A549 (cell line): ENCODE measurements around the gene RNF112. TPM values are rescaled to one million over a fixed set of nuclear protein-coding genes. Genes with fewer than 3 reads are reported as not detected.

Source experiments
- ATAC-seq, 2 experiments: fragments of 200-7000 bp in 1 of 2; fragments of >200 bp in 1 of 2; cut with Nextera tagmentation in 1 of 2; cut with Tn5 transposase in 1 of 2; 3 replicates each; pipeline versions ENCODE4 v1.8.0 to v1.9.1; 2018 to 2020; ENCODE audit warnings: mild to moderate bottlenecking in 1 of 2, moderate library complexity in 1 of 2
- CTCF ChIA-PET: fragments of 300-600 bp; sonication (Branson Sonifier 250); formaldehyde crosslinking; extraction: SDS; loops from one replicate; lab custom pipeline; 2021; ENCODE audit warnings: antibody characterized with exemption, inconsistent platforms; lab: Yijun Ruan, JAX
- POLR2A ChIA-PET: fragments of 350-600 bp; formaldehyde crosslinking; extraction: SDS; loops from one replicate; lab custom pipeline; 2021; ENCODE audit warnings: antibody characterized with exemption, inconsistent platforms; lab: Yijun Ruan, JAX
- DNase-seq, 2 experiments: peaks; one replicate each; pipeline versions ENCODE4 v3.0.0 to v3.0.0-alpha.2; 2011 to 2016; ENCODE audit warnings: low read depth in 1 of 2, low spot score in 1 of 2
- FAIRE-seq: peaks from 2 replicates; lab custom pipeline; 2011; peaks lifted over from hg19 to GRCh38; lab: Jason Lieb, UNC
- H3K27ac ChIP-seq, 2 experiments: fragments of >200 bp; sonication (Bioruptor Twin); formaldehyde crosslinking; 3 replicates each; pipeline ENCODE4 v1.5.1; 2016 to 2017
- H3K4me1 ChIP-seq: fragments of >200 bp; sonication (Bioruptor Twin); formaldehyde crosslinking; 3 replicates; pipeline ENCODE4 v1.6.1; 2016
- H3K4me2 ChIP-seq: fragments of >200 bp; sonication (Bioruptor Twin); formaldehyde crosslinking; 3 replicates; pipeline ENCODE4 v1.6.1; 2016
- H3K4me3 ChIP-seq: fragments of >200 bp; sonication (Bioruptor Twin); formaldehyde crosslinking; 3 replicates; pipeline ENCODE4 v1.5.1; 2016
- H3K9me3 ChIP-seq: fragments of >200 bp; sonication (Bioruptor Twin); formaldehyde crosslinking; 3 replicates; pipeline ENCODE4 v1.6.1; 2016
- BHLHE40 ChIP-seq: IDR thresholded peaks from 2 replicates; pipeline ENCODE4 v1.6.1; 2012; ENCODE audit warnings: low read depth, low read length, inconsistent platforms
- CBX2 ChIP-seq: fragments of 200-600 bp; sonication (generic); IDR thresholded peaks from 2 replicates; pipeline ENCODE4 v1.6.1; 2016; ENCODE audit warnings: low read depth, mild to moderate bottlenecking, borderline replicate concordance
- CBX8 ChIP-seq: fragments of 200-600 bp; sonication (generic); IDR thresholded peaks from 2 replicates; pipeline ENCODE4 v1.6.1; 2016
- CEBPB ChIP-seq, 2 experiments: fragments of >200 bp in 1 of 2; sonication (Bioruptor Twin) in 1 of 2; formaldehyde crosslinking in 1 of 2; IDR thresholded peaks; 2 replicates each; pipeline ENCODE4 v1.6.1; 2012 to 2016
- CHD2 ChIP-seq: fragments of 150-350 bp; IDR thresholded peaks from 2 replicates; pipeline ENCODE4 v1.6.1; 2014; ENCODE audit warnings: low read length; ENCODE audit not compliant: partially characterized antibody
- CHD4 ChIP-seq: fragments of 200-600 bp; sonication (generic); IDR thresholded peaks from 2 replicates; pipeline ENCODE4 v1.6.1; 2016; ENCODE audit warnings: antibody characterized with exemption, mild to moderate bottlenecking, borderline replicate concordance
- EHF ChIP-seq: fragments of 250-450 bp; sonication (Bioruptor Pico); IDR thresholded peaks from 2 replicates; pipeline ENCODE4 v1.5.0; 2020; ENCODE audit warnings: mild to moderate bottlenecking
- EHMT2 ChIP-seq: fragments of 200-600 bp; sonication (generic); IDR thresholded peaks from 2 replicates; pipeline ENCODE4 v1.6.1; 2016; ENCODE audit warnings: antibody characterized with exemption, low read depth, mild to moderate bottlenecking, moderate library complexity
- ELK1 ChIP-seq: fragments of 150-350 bp; IDR thresholded peaks from 2 replicates; pipeline ENCODE4 v1.6.1; 2014; ENCODE audit warnings: low read depth, mild to moderate bottlenecking, low read length
- ESRRA ChIP-seq: fragments of 150-350 bp; IDR thresholded peaks from 2 replicates; pipeline ENCODE4 v1.6.1; 2014; ENCODE audit warnings: mild to moderate bottlenecking, low read length, borderline replicate concordance
- FOSB ChIP-seq: fragments of 250-450 bp; sonication (Bioruptor Pico); IDR thresholded peaks from 2 replicates; pipeline ENCODE4 v1.5.0; 2020; ENCODE audit warnings: mild to moderate bottlenecking, moderate library complexity
- HDAC2 ChIP-seq: fragments of 200-600 bp; sonication (generic); IDR thresholded peaks from 2 replicates; pipeline ENCODE4 v1.6.1; 2016
- HES2 ChIP-seq: fragments of >200 bp; sonication (Bioruptor Twin); formaldehyde crosslinking; IDR thresholded peaks from 2 replicates; pipeline ENCODE4 v1.6.1; 2016
- HOXA7 ChIP-seq: fragments of 250-450 bp; sonication (Bioruptor Pico); IDR thresholded peaks from 2 replicates; pipeline ENCODE4 v1.5.0; 2020; ENCODE audit warnings: mild to moderate bottlenecking, moderate library complexity
- HOXB13 ChIP-seq: fragments of 250-450 bp; sonication (Bioruptor Pico); IDR thresholded peaks from 2 replicates; pipeline ENCODE4 v1.5.0; 2020; ENCODE audit warnings: low read depth, mild to moderate bottlenecking, moderate library complexity
- HOXB5 ChIP-seq: fragments of 250-450 bp; sonication (Bioruptor Pico); IDR thresholded peaks from 2 replicates; pipeline ENCODE4 v1.5.0; 2020; ENCODE audit warnings: mild to moderate bottlenecking, moderate library complexity
- JUN ChIP-seq, 2 experiments: fragments of >200 bp; sonication (Bioruptor Twin); formaldehyde crosslinking; IDR thresholded peaks; 2 replicates in 1 of 2; 3 replicates in 1 of 2; pipeline ENCODE4 v1.6.1; 2016 to 2017
- JUNB ChIP-seq: fragments of >200 bp; sonication (Bioruptor Twin); formaldehyde crosslinking; IDR thresholded peaks from 2 replicates; pipeline ENCODE4 v1.6.1; 2016
- KDM1A ChIP-seq: fragments of 200-600 bp; sonication (generic); IDR thresholded peaks from 2 replicates; pipeline ENCODE4 v1.6.1; 2016; ENCODE audit warnings: low read depth, mild to moderate bottlenecking
- MAFK ChIP-seq: fragments of 450-650 bp; IDR thresholded peaks from 2 replicates; pipeline ENCODE4 v1.6.1; 2014; ENCODE audit not compliant: partially characterized antibody
- MAZ ChIP-seq: fragments of 150-350 bp; IDR thresholded peaks from 2 replicates; pipeline ENCODE4 v1.6.1; 2014; ENCODE audit warnings: antibody characterized with exemption, low read depth, low read length, borderline replicate concordance
- MYC ChIP-seq: IDR thresholded peaks from 2 replicates; pipeline ENCODE4 v1.6.1; 2012; ENCODE audit warnings: mild to moderate bottlenecking, inconsistent platforms, low read length, improper control_type of control experiment, borderline replicate concordance
- NFE2L2 ChIP-seq: fragments of 150-350 bp; conservative IDR thresholded peaks from 2 replicates; pipeline ENCODE4 v1.6.1; 2014; ENCODE audit warnings: low read length
- NPAS2 ChIP-seq: fragments of 250-450 bp; sonication (Bioruptor Pico); IDR thresholded peaks from 2 replicates; pipeline ENCODE4 v1.8.0; 2022; ENCODE audit warnings: mild to moderate bottlenecking, moderate library complexity, borderline replicate concordance
- POLR2AphosphoS2 ChIP-seq: conservative IDR thresholded peaks from 2 replicates; pipeline ENCODE4 v1.6.1; 2012; ENCODE audit warnings: low read length, improper control_type of control experiment, inconsistent platforms
- RAD21 ChIP-seq, 2 experiments: fragments of >200 bp in 1 of 2; sonication (Bioruptor Twin) in 1 of 2; formaldehyde crosslinking in 1 of 2; IDR thresholded peaks in 1 of 2; conservative IDR thresholded peaks in 1 of 2; 2 replicates in 1 of 2; 3 replicates in 1 of 2; pipeline ENCODE4 v1.6.1; 2012 to 2018; ENCODE audit warnings: inconsistent platforms in 1 of 2
- RCOR1 ChIP-seq: fragments of 150-350 bp; IDR thresholded peaks from 2 replicates; pipeline ENCODE4 v1.6.1; 2014; ENCODE audit warnings: antibody characterized with exemption, low read length, low read depth
- RFX5 ChIP-seq: fragments of 450-650 bp; IDR thresholded peaks from 2 replicates; pipeline ENCODE4 v1.7.1; 2014; ENCODE audit warnings: antibody characterized with exemption, mild to moderate bottlenecking, moderate library complexity
- SMC3 ChIP-seq: fragments of >200 bp; sonication (Bioruptor Twin); formaldehyde crosslinking; IDR thresholded peaks from 3 replicates; pipeline ENCODE4 v1.6.1; 2018; ENCODE audit warnings: inconsistent platforms
- SREBF2 ChIP-seq: fragments of 450-650 bp; IDR thresholded peaks from 2 replicates; pipeline ENCODE4 v1.6.1; 2014; ENCODE audit warnings: mild to moderate bottlenecking, moderate library complexity
- TFCP2L1 ChIP-seq: fragments of 250-450 bp; sonication (Bioruptor Pico); IDR thresholded peaks from 2 replicates; pipeline ENCODE4 v1.5.0; 2021; ENCODE audit warnings: mild to moderate bottlenecking
- TP53 ChIP-seq: fragments of 250-450 bp; sonication (Bioruptor Pico); IDR thresholded peaks from 2 replicates; pipeline ENCODE4 v1.5.0; 2021; ENCODE audit warnings: mild to moderate bottlenecking, moderate library complexity
- ZSCAN20 ChIP-seq: fragments of 250-450 bp; sonication (Bioruptor Pico); IDR thresholded peaks from 2 replicates; pipeline ENCODE4 v1.8.0; 2022; ENCODE audit warnings: mild to moderate bottlenecking, moderate library complexity
- WGBS: methylation state at CpG from one replicate; pipeline ENCODE4 v1.1.6; 2017; ENCODE audit errors: missing lambda C conversion rate; 5-methylcytosine and 5-hydroxymethylcytosine counted together
- polyA plus RNA-seq, 4 experiments: library from polyadenylated mRNA; depleted of rRNA in 3 of 4; stranded (reverse); fragments of >200 nt; fragmentation: RNase III in 1 of 4; extraction: RNeasy Plus Mini Kit Qiagen cat#74134 plus additional on column Dnase treatment in 1 of 4; gene quantifications; 2 replicates in 3 of 4; 3 replicates in 1 of 4; pipeline ENCODE4 v1.2.3, GENCODE V29; 2011 to 2017
- TF ChIP-seq, protein P1 (sequence below): IDR thresholded peaks from 2 replicates; pipeline ENCODE4 v1.6.1; 2012; ENCODE audit warnings: low read depth, borderline replicate concordance

Gene RNF112
- polyA plus RNA-seq, 2 of the 4 experiments (the other 2 are of a cell fraction): 0.27 to 1.4 TPM

DNA sequence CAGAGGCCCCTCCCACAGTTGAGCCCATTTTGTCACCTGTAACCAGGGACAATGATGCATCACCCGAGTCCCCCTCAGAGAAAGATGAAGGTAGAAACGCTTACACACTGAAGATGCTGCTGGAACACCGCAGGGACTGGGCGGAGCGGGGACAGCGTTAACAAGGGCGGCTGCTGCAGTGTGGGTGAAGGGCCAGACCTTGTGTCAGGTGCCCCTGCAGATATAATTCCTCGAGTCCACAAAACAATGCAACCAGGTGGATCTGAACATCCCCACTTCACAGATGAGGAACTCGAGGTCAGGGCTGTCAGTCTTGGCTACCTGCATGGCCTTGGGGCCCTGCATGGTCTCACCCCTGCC, 39.0 kb upstream of the RNF112 start:
- FAIRE-seq: no peak
- TF ChIP-seq NPAS2 (CRISPR knock-in tag) (no peak), HES2 (no peak), RFX5 (no peak), HOXB13 (CRISPR knock-in tag) (no peak), CHD2 (no peak), TFCP2L1 (CRISPR knock-in tag) (no peak), MAZ (no peak), POLR2AphosphoS2 (no peak), ESRRA (no peak), TP53 (CRISPR knock-in tag) (no peak), FOSB (no peak), CBX8 (no peak), BHLHE40 (no peak), RCOR1 (no peak), KDM1A (no peak), EHF (CRISPR knock-in tag) (no peak), HOXA7 (no peak), ELK1 (no peak), MYC (no peak)
- TF ChIP-seq, protein P1, sequence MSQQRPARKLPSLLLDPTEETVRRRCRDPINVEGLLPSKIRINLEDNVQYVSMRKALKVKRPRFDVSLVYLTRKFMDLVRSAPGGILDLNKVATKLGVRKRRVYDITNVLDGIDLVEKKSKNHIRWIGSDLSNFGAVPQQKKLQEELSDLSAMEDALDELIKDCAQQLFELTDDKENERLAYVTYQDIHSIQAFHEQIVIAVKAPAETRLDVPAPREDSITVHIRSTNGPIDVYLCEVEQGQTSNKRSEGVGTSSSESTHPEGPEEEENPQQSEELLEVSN: no peak

DNA sequence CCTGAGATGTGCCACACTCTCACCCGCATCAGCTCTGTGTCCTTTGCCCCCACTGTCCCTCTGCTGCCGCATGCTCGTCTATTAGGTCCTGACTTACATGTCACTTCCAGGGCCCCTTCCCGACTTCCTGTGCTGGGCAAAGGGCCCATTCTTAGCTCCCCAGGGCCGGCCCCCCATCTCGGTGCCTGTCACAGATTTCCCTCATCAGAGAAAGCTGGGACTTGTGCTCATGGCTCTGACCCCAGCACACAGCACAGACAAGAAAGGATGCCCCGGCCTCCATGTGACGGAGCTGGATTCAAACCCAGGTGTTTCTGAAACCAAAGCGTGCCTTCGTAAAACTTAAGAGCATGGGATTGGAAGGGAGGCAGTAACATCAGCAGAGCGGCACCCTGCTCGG, 38.6 kb upstream of the RNF112 start:
- DNase-seq: no peak

More for the DNA sequence above, 39.0 kb upstream of the RNF112 start:
- POLR2A ChIA-PET: no interaction called here
- DNase-seq (no peak), ATAC-seq (no peak)
- WGBS: 73% methylated on average over 9 of the region's 9 CpGs
- Histone ChIP-seq H3K4me2 (no peak overlapping the region), H3K4me3 (no peak overlapping the region), H3K27ac (no peak overlapping the region), H3K4me1 (peaks cover 23% of the 10 kb centered on the region), H3K9me3 (no peaks in the 10 kb centered on the region)
- CTCF ChIA-PET: interaction anchor here (0.8 to 12.3 kb wide), 3 partner anchors 8 to 395 kb away, joined by 3 to 148 read pairs (median 5); partner anchors contain the start of gene B9D1

More for the DNA sequence above, 38.6 kb upstream of the RNF112 start:
- no peak for TF ChIP-seq HDAC2
- no peak for TF ChIP-seq EHMT2
- TF ChIP-seq CBX2: no peak
- no peak for TF ChIP-seq RAD21 (conservative IDR thresholded peaks at IDR 0.05 in 1 of 2, IDR thresholded peaks at IDR 0.05 in 1 of 2)
- no peak for TF ChIP-seq HOXB5 (CRISPR knock-in tag)
- TF ChIP-seq MAFK: no peak
- no peak for TF ChIP-seq SMC3
- TF ChIP-seq CEBPB (IDR thresholded peaks at IDR 0.05): no peak
- TF ChIP-seq JUN (IDR thresholded peaks at IDR 0.05): no peak
- no peak for TF ChIP-seq ZSCAN20 (CRISPR knock-in tag)
- TF ChIP-seq ELK1: no peak
- TF ChIP-seq ESRRA: no peak
- no peak for TF ChIP-seq SREBF2
- TF ChIP-seq NFE2L2: no peak
- no peak for TF ChIP-seq HOXA7
- no peak for TF ChIP-seq HES2
- TF ChIP-seq JUNB: no peak
- no peak for TF ChIP-seq CHD4
- H3K4me1 ChIP-seq: peaks cover 23% of the 10 kb centered on the region
- 88% methylated on average over 12 of the region's 12 CpGs for WGBS
- FAIRE-seq (no peak), ATAC-seq (no peak)
- no peaks in the 10 kb centered on the region for H3K9me3 ChIP-seq
- H3K4me2 ChIP-seq: no peak overlapping the region
- CTCF ChIA-PET: interaction anchor here (0.8 to 12.3 kb wide), 3 partner anchors 8 to 395 kb away, joined by 3 to 148 read pairs (median 5); partner anchors contain the start of gene B9D1
- no peak overlapping the region for H3K4me3 ChIP-seq
- POLR2A ChIA-PET: no interaction called here
- H3K27ac ChIP-seq: no peak overlapping the region
